M059J (cell line): ENCODE data around the gene FAU. TPM values are rescaled to one million over a fixed set of nuclear protein-coding genes. Genes with fewer than 3 reads are reported as not detected.
"Not testable (repeated sequence)": the region's sequence is repeated elsewhere in the genome, so short reads cannot be mapped to it uniquely, and the experiment has no call there.

Experiments
- DNase-seq: peaks from one replicate; pipeline ENCODE4 v3.0.0-alpha.2; 2012; ENCODE audit warnings: low read depth
- total RNA-seq: library from RNA; depleted of rRNA; stranded (reverse); fragments of >200 nt; shearing (Covaris generic); gene quantifications from 2 replicates; pipeline ENCODE4 v1.2.3, GENCODE V29; 2014

The FAU gene
- total RNA-seq, 1 experiment from 2014 or later: 443 TPM

- DNase-seq: no peak
Observed at GRCh38 chr11:65121447-65121864, 478 bp downstream of the FAU start.

- no peak for DNase-seq
Observed at GRCh38 chr11:65120831-65121230, 1.1 kb downstream of the FAU start.

DNA sequence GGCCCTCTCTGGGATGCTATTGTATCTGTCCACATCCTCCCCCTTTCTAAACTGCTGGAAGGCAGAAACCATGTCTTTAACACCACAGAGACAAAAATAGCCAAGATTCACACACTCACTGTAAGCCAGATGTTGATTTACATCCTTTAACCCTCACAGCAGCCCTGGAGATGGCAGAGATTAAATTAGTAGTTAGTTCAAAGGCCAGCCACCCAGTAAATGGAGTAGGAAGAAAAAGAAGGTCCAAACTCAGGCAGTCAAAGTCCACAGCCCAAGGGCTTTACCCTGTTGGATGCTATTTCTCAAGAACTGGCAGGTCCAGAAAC is 2.3 kb downstream of the FAU start:
- DNase-seq: no peak

- not testable (repeated sequence) for DNase-seq
Observed at GRCh38 chr11:65118891-65119669, 2.9 kb downstream of the FAU start.

DNA sequence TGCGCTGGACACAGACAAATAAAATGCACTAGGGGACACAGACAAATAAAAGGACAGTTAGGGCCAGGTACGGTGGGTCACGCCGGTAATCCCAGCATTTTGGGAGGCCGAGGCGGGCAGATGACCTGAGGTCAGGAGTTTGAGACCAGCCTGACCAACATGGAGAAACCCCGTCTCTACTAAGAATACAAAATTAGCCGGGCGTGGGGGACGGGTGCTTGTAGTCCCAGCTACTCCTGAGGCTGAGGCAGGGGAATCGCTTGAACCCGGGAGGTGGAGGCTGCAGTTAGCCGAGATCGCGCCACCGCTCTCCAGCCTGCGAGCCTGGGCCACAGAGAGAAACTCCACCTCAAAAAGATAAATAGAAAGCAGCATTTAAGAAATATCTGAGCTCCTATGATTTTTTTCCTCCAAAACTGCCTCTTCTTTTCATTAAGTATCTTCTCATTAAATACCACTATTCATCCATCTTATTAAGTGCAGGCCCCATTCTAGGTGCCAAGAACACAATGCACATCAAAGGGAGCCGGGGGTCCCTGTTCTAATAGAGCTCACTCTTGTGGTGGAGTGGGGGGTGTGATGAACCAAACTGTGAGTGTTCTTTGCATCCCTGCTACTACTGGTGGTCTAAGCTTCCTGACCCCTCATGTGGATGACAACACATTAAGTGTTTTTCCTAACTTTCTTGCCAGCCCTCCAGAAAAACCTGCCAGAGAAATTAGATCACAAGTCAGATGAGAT is 3.7 kb downstream of the FAU start:
- no peak for DNase-seq

- DNase-seq: peak; percentile 98
Observed at GRCh38 chr11:65117206-65118096, 4.5 kb downstream of the FAU start, which contains the start of gene ZNHIT2. Gene ZNHIT2 (minus strand): TSS chr11:65117701. CDS start chr11:65117653, 48 bp downstream.

- DNase-seq: peak; percentile 28
Observed at GRCh38 chr11:65116370-65117205, 5.3 kb downstream of the FAU start.

GRCh38 chr11:65115361-65116082 is 6.4 kb downstream of the FAU start:
- DNase-seq: no peak

- DNase-seq: no peak
Observed at GRCh38 chr11:65114538-65115171, 7.3 kb downstream of the FAU start.

DNA sequence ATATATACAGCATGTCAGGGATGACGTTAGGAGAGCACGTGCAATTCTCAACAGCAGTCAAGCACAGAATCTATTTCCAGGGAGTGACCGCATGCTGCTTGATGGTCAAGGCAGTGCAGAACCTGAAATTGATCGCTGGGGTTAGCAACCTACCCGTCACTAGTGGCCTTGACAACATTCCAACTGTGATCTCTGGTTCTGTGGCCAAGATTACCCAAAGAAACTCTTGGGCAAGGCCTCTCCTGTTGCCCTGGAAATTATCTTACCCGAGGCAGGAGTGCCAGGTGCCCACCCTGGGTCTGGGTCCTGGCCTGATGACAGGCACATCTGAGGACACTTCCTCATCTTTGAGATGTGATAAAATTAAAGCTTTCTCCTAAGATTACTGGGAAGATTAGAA is 8.1 kb downstream of the FAU start:
- no peak for DNase-seq

GRCh38 chr11:65113361-65113756 is 8.6 kb downstream of the FAU start:
- no peak for DNase-seq

- no peak for DNase-seq
Observed at GRCh38 chr11:65112546-65113360, 9.2 kb downstream of the FAU start.

- no peak for DNase-seq
Observed at GRCh38 chr11:65111744-65112545, 10.0 kb downstream of the FAU start, which contains the start of gene TM7SF2. Gene TM7SF2 (plus strand): TSS chr11:65111872. CDS start chr11:65112016, 144 bp downstream.

GRCh38 chr11:65111159-65111743 is 10.7 kb downstream of the FAU start:
- DNase-seq: no peak

DNA sequence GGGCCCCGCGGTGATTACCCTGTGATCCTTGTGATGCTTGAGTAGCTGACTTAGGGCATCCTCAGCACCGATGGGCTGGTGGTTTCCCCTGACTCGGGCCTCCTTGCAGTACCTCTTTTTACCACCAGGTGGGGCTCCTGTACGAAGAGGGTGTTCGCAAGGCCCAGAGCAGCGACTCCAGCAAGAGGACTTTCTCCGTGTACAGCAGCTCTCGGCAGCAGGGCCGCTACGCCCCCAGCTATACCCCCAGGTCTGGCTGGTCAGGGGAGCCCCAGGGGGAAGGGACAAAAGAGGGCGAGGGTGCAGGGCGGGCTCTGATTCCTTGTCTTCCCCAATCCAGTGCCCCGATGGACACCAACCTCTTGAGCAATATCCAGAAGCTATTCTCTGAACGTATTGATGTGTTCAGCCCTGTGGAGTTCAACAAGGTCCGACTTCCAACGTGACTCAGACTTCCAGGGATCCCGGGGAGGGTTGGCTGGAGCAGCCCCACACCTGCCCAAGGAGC is 11.5 kb downstream of the FAU start:
- DNase-seq: peak; percentile 77

DNA sequence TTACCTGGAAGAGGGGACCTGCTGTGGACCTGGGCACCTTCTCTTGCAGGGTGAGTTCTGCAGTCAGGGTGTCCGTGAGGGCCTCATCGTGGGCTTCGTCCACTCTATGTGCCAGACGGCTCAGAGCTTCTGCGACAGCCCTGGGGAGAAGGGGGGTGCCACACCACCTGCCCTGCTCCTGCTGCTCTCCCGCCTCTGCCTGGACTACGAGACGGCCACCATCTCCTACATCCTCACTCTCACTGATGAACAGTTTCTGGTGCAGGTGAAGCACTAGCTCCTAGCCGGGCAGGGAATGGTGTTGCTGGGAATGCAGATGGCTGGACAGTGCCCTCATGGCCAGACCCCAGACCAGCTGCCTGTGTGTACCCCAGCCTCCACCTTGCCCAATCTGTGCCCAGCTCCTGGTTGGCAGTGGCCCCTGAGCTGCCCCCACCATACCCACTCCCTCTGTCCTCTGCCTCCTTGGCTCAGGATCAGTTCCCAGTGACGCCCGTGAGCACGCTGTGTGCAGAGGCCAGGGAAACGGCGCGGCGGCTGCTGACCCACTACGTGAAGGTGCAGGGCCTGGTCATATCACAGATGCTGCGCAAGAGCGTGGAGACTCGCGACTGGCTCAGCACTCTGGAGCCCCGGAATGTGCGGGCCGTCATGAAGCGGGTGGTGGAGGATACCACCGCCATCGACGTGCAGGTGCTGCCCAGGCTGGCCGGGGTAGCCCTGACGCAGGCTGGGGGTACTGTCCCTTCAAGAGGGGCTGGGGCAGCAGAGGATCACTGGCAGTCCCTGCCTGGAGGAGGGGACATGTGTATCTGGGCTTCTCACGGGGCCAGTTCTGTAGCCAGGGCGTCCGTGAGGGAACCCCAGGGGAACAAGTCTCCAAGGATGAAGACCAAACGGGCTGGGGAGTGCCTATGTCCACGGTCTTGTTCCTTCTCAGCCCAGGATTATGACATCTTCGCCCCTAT is 12.4 kb downstream of the FAU start:
- DNase-seq: no peak
